ENCODE measurements around the gene CATSPER3.

GRCh38 chr5:135007749-135008363, 40.1 kb downstream of the CATSPER3 start:
- TF ChIP-seq POLR2A (IDR thresholded peaks at IDR 0.05) (no peak), POLR2AphosphoS5 (IDR thresholded peaks at IDR 0.05) (no peak)
- TF ChIP-seq, protein P1, sequence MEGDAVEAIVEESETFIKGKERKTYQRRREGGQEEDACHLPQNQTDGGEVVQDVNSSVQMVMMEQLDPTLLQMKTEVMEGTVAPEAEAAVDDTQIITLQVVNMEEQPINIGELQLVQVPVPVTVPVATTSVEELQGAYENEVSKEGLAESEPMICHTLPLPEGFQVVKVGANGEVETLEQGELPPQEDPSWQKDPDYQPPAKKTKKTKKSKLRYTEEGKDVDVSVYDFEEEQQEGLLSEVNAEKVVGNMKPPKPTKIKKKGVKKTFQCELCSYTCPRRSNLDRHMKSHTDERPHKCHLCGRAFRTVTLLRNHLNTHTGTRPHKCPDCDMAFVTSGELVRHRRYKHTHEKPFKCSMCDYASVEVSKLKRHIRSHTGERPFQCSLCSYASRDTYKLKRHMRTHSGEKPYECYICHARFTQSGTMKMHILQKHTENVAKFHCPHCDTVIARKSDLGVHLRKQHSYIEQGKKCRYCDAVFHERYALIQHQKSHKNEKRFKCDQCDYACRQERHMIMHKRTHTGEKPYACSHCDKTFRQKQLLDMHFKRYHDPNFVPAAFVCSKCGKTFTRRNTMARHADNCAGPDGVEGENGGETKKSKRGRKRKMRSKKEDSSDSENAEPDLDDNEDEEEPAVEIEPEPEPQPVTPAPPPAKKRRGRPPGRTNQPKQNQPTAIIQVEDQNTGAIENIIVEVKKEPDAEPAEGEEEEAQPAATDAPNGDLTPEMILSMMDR (IDR thresholded peaks at IDR 0.05), result no peak
